ENCODE measurements around the gene RGS3.
"Not testable (repeated sequence)": the region's sequence is repeated elsewhere in the genome, so short reads cannot be mapped to it uniquely, and the experiment has no call there.

RGS3 gene

DNA sequence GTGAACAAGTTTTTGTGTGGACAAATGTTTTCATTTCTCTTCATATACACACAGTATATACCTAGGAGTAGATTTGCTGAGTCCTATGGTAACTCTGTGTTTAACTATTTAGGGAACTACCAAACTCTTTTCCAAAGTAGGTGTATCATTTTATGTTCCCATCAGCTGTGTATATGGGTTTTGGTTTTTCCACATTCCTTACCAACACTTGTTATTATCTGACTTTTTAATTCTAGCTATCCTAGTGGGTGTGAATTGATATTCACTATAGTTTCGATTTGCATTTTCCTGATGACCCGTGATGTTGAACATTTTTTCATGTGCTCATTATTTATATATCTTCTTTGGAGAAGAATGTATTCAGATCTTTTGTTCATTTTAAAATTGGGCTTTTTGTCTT lies 3.7 kb downstream of the RGS3 start:
- DNase-seq, result no peak

DNA sequence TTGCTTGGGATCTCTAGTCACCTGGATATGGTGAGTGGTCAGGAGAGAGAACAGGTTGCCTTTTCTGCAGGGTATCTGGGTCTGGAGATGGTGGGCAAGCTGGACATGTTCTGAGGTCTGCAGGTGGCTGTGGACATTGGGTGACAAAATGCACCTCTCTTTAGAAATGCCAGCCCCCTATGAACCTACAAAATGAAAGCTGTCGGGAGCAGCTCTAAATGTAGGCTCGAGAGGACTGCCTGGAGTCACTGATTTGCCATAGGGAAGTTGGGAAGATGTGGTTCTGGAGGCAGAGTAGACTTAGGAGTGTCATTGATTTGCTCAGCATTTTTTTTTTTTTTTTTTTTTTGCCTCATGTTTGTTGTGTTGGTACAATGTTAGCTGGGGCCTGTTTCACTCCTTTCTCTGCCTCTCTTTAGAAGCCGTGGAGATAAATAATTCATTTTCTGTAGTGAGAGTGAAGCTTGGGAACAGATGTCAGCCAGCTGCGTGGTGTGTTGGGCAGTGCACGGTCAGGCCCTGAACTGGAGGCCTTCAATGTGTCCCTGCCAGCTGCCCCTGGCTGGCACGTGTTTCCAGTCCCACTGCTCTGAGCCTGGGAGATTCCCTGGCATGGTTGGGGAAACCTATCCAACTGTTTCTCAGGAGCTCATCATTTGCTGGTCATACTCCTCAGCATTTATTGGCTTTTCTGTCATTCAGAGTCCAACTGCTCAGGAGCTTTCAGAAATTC lies 5.4 kb downstream of the RGS3 start:
- no peak for DNase-seq

DNA sequence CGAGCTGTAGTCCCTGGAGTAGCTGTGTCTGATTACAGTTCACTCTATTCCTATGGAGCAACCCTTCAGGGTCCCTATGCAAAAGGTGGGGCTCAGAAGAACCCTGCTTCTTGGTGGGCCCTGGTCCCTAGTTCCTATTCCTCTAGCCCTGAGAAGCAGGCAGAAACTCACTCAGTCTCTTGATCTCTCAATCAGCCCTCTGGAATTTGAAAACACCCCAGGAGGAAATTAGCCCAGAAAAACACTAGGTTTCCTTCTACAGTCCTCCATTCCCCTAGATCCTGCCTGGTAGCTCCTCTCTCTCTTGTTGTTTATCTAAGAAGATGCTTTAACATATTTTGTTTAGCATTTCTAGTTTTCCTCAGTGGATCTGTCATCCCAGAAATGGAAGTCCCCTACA lies 7.6 kb downstream of the RGS3 start:
- DNase-seq, result no peak

DNA sequence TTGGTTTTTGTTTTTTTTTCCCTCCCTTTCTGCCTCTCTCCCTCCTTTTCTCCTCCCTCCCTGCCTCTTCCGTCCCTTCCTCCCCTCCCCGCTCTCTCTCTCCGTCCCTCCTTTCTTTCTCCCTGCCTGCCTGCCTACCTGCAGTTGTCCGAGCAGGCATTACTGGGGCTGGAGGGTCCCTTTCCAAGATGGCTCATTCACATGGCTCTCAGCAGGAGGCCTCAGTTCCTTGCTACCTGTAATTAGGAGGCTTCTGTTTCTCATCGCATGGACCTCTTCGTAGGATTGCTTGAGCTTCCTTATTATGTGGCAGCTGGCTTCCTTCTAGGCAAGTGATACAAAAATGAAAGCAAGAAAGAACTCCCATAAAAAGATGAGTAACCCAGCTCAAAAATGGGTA lies 8.0 kb downstream of the RGS3 start:
- no peak for DNase-seq

DNA sequence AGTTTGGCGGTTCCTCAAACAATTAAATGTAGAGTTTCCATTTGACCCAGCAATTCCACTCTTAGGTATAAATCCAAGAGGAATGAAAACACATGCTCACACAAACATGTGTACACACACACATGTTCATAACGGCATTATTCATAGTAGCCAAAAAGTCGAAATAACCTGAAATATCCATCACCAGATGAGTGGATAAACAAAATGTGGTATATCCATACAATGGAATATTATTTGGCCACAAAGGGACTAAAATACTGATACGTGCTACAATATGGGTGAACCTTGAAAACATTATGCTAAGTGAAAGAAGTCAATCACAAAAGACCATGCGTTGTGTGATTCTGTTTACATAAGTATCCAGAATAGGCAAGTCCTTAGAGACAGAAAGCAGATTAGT lies 8.7 kb downstream of the RGS3 start:
- DNase-seq, result no peak

DNA sequence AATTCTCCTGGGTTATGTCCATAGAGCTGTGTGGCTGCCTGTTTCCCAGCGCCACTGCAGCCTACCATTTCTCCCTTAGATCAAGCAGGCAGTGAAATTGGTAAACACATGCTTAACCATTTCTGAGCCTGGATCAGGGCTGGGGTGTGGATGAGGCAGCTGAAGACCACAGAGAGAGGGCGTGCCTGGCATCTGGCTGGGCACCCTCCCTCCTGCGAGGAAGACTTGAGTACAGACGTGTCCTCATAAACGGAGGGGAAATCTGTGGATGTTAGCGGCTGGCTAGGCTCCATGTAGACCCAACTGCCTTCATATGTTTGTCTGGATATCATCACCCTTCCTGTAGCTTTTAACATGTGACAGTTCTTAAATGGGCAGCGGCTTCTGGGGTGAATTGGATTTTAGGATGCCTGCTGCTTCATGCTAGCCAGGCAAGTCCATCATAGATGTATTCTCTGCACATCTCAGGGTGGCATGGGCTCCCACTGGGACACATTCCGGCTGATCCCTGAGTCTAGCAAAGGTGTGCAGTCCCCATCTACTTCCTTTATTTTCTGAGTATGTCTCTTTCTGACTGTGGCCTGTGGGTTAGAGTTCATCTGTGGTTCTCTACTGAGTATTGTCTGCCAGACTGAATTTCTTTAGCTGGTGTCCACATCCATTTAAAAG lies 11.0 kb downstream of the RGS3 start:
- DNase-seq, result no peak

DNA sequence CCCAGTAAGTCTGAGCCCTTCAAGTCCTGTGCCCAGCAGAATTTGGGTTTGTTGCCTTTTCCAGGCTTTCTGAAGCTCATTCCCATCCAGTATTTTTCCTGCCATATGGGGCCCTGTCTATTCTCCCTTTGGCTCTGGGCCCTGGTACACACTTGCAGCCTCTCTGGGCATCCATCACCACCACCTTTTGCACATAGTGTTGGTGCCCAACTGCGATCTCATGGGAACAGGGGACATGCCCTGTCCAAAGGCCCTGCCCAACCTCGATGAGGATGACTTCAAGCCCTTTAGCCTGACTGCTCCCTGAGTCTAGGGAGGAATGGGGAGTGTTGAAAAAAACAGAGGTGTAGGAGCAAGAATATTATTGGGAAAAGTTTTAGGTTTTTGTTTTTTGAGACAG lies 11.5 kb downstream of the RGS3 start:
- DNase-seq, result no peak

DNA sequence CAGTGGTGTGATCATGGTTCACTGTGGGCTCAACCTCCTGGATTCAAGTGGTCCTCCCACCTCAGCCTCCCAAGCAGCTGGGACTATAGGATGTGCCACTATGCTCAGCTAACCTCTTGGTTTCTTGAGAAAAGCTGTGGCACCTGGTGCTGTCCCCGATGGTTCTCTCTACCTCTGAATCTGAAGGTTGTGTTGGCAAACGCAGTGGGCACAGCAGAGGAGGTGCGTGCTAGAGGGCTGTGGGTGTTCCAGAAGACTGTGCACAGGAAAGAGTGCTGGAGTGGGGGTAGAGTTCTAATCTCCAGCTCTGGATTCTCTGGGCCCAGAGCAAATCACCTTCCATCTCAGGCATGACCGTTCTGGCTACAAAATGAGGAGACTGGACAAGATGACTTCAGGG lies 12.5 kb downstream of the RGS3 start:
- DNase-seq, result no peak

DNA sequence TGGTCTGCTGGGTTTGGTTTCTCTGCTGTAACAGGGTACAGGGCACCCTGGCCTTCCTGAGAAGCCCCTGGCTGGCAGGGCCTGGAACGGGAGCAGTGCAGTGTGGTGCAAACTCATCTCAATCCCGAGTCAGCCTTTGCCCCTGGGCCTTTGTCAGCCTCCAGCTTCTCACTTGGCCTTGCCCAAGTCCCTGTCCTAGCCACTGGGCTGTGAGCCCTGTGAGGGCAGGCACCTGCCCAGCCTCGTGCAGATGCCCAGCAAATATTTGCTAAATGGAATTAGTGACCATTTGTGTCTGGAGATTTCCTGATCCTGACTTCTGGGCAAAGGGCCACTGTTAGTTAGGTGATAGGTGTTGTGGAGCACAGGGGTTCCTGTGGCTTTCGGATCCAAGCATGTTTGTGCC lies 13.0 kb downstream of the RGS3 start:
- no peak for DNase-seq

DNA sequence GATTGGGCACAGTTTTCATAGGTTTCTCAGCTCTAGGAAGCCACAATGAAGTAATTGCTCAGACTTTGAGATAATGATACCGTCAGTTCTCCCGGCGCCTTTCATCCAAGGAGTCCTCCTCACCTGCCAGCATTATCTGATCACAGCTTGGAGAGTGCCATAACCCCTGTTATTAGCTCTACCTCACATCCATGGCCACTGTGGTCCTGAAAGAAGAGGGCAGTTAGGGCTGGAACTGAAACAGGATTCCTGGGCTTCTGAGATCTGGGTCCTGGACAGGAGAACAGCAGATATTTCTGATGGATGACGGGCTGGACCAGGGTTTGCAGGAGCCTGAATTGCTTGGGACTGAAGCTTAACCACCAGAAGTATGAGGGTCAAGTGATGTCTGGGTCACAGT lies 13.5 kb downstream of the RGS3 start:
- DNase-seq, result no peak

DNA sequence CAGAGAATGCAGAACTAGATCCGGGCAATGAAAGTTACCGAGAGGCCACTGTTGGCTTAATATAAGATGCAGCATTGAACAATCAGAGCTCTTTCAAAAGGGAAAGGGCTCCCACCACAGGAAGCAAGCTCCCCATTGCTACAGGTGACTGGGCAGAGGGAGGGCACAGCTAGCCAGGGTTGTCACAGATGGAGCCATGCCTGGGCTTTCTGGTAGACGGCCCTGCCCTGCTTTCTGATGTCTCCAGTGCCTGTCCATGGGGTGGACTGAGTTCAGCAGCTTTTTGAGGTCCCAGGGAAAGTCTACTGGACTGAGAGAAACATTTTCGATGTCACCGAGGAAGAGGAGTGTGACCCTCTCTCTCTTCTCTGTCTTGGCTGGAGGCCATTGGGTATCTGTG lies 14.1 kb downstream of the RGS3 start:
- no peak for DNase-seq

DNA sequence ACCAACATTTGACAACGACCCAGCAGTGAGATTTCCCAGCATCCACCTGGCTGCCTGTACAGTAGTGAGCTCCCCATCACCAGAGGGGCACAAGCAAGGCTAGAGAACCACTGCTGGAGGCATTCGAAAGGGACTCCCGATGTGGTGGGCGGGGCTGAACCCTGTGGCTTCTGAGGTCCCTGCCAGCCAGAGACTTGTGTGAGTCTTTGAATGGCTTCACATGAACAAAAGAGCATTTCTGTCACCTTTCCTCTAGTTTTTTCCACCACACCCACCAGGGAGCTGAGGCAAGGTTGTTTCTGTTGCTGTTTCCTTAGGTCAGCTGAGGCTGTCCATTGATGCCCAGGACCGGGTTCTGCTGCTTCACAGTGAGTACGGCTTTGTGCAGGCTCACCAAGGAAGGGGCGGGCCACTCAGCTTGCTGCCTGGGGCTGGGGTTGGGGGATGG lies 15.7 kb downstream of the RGS3 start:
- no peak for DNase-seq

DNA sequence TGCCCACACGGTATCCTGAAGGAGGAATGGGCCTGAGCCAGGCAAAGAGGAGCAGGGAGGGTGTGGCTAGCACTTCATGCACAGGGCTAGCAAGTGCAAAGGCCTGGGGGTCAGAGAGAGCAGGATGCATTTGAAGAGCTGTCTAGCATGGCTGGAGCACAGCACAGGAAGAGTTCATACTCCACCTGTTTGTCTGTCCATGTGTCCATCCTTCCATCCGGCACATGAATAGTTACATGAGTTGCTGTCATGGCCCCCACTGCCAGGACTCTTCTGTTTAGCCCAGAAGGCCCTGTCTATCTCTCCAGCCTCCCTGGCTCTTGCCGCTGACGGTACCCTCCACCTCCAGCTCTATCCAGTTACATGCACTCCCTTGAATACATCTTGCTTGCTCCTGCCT lies 17.1 kb downstream of the RGS3 start:
- DNase-seq, result no peak

DNA sequence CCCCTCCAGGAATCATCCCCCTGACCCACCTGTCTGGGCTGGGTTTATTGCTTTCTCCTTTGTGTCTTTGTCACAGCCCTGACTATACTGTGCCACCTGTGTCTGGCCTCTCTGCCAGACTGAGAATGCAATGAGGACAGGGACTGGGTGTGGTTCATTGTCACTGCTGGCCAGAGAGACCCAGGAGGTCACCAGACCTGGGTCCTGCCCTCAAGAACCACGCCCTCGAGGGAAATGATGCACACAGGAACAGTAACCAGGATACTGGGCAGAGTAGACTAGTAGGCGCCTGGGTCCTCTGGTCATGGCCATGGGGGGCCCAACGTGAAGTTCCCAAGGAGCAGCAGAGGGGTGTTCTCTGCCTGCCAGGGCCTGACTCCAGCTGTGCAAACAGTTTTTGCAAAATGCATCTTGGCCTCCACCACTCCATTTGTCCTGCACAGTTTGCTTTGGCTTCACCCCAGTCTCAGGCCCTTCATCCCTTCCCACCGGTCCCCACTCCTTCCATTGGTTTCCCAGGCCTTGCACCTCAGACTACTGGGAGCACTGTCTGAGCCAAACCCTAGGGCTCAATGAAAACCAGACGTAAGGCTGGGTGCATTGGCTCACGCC lies 17.8 kb downstream of the RGS3 start:
- no peak for DNase-seq

DNA sequence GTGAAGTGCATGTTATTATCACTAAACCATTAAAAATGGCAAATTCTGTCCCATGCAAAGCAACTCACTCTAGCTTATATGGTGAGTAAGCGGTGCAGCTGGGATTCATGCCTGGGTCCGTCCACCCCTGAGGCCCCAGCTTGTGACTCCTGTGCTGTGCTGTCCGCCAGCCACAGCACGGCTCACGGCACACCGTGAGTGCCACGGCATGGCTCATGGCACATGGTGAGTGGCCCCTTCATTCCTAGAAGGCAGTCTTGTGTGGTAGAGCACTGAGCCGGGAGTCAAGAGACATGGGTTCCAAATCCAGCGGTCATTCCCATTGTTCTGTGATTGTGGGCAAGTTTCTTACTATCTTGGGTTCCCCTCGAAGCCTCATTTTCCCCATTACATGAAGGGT lies 18.8 kb downstream of the RGS3 start:
- DNase-seq, result no peak

DNA sequence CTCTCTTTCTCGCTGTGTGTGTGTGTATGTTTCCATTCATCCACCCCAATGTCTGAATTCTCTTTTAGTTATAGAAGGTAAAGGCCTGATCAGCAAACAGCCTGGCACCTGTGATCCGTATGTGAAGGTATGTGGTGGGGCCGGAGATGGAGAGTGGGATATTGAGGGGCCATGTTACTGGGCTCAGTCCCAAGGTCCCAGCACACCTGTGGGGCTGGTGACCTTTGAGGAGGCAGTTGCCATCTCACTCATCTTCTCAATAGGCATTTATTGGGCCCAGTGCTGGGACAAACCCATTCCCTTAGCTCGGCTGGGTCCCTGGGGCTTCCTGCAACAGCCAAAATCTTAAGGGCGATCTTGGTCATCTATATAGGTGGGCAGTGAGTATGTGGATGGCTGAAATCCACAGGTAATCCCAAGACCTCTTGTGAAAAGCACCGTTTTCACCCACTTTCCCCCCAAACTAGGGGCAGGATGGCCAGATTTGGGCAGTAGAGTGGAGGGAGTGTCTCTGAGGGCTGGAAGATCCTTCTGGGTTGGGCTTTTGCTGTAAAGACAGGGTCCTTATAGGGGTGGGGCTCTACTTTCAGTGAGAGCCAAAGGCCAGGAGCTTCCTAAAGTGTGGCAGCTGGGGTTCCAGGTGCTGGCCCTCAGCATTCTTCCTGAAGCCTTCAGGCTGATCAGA lies 19.6 kb downstream of the RGS3 start:
- no peak for DNase-seq

DNA sequence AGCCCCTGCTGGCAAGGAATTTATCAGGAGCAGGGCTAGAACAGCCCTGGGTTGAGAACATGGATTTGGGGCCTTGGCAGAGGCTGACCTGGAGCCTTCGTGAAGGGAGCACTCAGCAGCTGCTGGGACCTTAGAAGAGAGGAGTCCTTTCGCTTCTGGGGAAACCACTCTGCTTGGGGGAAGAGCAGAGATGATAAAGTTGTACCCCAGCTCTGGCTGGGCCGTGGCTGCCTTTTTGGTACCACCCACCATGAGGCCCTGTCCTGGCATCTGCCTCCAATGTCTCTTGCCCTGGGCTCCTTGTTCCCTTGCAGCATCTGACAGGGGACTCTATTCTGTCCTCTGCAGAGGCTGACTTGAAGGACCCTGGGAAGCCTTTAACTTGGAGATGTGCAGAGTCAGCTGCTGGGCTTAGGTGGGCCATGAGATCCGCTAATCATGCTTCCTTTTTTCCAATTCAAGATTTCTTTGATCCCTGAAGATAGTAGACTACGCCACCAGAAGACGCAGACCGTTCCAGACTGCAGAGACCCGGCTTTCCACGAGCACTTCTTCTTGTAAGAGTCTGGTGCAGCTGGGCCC lies 20.2 kb downstream of the RGS3 start:
- DNase-seq, result no peak

DNA sequence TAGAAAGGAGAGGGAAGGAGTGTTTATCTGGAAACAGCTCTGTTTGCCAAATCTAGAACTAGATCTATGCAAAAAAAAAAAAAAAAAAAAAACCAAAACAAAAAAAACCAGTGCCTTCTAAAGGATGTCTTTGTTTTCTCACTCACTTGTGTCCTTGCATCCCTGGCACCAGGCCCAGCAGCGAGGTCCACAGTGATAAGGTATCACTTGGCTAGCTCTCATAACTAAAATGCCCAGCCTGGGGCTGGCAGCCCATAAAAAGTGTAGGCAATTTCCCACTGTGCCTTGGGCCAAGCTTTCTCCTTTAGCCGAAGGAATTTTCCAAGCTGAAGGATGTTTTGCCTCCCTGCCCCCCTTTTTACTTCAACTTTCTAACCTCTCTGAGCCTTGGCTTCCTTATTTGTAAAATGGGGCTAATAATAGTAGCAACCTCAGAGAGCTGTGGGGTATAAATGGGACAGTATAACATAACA lies 20.8 kb downstream of the RGS3 start:
- DNase-seq, result no peak

DNA sequence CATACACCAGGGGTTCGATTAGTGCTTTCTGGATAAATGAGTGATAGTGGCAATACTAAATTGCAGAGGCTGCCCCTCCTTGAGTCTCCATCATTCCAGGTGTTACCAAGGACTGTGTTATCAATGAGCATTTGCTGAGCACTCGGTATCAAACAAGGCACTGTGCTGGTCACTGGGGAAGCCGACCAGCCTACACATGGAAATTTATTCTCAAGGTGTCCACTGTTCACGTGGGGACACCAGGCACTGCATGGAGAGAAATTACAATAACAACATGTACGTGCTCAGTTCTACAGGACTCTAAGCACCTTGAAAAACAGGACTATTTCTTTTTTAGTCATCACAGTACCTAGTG lies 22.2 kb downstream of the RGS3 start:
- DNase-seq, result no peak

DNA sequence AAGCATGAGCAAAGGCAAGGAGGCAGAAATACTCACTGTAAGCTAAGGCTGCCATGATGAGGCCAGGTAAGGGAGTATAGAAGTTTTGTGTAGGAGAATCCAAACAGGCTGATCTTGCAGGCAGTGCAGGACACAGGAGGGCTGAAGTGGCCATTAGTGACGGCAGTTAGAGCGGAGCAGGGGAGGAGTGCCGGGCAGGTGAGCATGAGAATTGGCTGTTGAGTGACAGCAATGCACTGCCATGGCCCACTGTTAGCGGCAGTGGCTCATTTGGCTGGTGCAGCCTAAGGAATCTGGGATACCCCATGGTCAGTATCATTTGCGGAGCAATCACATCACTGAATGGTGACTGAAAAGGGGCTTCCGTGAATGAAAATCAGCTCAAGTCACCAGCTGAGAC lies 22.8 kb downstream of the RGS3 start:
- no peak for DNase-seq

DNA sequence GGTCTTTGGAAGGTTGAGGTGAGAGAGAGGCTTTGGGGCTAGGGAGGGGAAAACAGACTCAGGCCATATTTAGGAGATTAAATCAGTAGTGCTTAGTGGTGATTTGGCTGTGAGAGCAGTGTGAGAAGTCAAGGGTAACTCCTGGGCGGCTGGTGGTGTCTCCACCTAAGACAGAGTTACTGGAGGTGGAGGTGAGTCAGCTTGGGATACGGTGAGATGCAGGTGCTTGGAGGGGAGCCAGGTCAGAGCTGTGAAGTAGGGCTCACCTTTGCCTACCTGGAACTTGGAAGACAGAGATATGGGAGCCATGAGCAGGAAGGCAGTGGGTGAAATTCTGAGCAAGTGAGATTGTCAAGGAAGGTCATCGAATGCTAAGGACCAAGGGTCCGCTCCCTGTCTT lies 24.5 kb downstream of the RGS3 start:
- no peak for DNase-seq

DNA sequence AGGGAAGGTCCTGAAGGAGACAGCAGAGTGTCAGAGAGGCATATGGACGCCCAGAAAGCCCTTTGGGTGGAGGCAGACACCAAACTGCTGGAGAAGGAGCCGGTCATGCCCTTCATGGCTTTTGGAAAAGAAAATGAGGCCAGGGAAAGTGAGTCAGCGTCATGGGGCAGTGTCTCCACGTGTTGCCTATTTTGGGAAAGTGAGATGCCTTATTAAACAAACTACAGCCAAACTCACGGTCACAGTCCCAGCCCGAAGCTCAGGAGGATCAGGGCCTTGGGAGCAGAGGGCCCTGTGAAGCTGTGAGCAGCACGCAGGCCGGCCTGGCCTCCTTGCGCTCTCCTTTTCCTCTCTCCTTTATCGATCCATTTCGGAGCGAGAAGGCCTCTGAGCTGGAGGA lies 25.0 kb downstream of the RGS3 start:
- no peak for DNase-seq

DNA sequence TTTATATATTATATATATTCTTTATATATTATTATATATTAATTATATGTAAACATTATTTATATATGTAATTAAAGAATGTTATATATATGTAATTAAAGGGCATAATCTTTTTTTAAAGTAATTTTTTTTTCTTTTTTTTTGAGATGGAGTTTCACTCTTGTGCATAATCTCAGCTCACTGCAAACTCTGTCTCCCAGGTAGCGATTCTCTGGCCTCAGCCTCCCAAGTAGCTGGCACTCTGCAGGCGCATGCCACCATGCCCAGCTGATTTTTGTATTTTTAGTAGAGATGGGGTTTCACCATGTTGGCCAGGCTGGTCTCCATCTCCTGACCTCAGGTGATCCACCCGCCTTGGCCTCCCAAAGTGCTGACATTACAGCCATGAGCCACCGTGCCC lies 27.6 kb downstream of the RGS3 start:
- DNase-seq, result not testable (repeated sequence)

All from NCI-H2171 treated with DMSO at 0.1 percent for 48 hours (cell line).